Panc1 (cell line): ENCODE data around the gene GIMAP6.
"Not testable (repeated sequence)": the region's sequence is repeated elsewhere in the genome, so short reads cannot be mapped to it uniquely, and the experiment has no call there.

ENCODE experiments used
- CTCF ChIP-seq: fragments of 450-650 bp; IDR thresholded peaks from 2 replicates; pipeline ENCODE4 v1.5.1; 2017; ENCODE audit warnings: mild to moderate bottlenecking
- POLR2AphosphoS5 ChIP-seq: IDR thresholded peaks from 2 replicates; pipeline ENCODE4 v1.6.1; 2012; ENCODE audit warnings: mild to moderate bottlenecking, low read depth, low read length, moderate library complexity
- REST ChIP-seq, 2 experiments: IDR thresholded peaks; 2 replicates each; pipeline ENCODE4 v1.6.1; 2011 to 2012; ENCODE audit warnings: low read depth in 2 of 2, control low read depth in 1 of 2, low read length in 1 of 2, mild to moderate bottlenecking in 1 of 2, moderate library complexity in 1 of 2; ENCODE audit not compliant: insufficient read depth in 1 of 2
- SIN3A ChIP-seq: IDR thresholded peaks from 2 replicates; pipeline ENCODE4 v1.6.1; 2012; ENCODE audit warnings: low read depth, mild to moderate bottlenecking, low read length, moderate library complexity, borderline replicate concordance; ENCODE audit not compliant: insufficient read depth

GRCh38 chr7:150678601-150679000 is 46.4 kb upstream of the GIMAP6 start:
- not testable (repeated sequence) for TF ChIP-seq POLR2AphosphoS5; CTCF; SIN3A; REST (IDR thresholded peaks at IDR 0.05; ENCODE audit: insufficient read depth in 1 of 2, low read depth in 2 of 2, low read length in 1 of 2)
